NB4 (cell line): ENCODE results near the gene KCNMB3.

Experiments used
- DNase-seq: peaks from one replicate; pipeline ENCODE4 v3.0.0; 2010; ENCODE audit warnings: low read depth
- H3K4me3 ChIP-seq: one replicate; pipeline ENCODE4 v1.5.1; 2011; ENCODE audit warnings: mild to moderate bottlenecking, low read depth, low read length, moderate library complexity
- CTCF ChIP-seq: IDR thresholded peaks from one replicate; pipeline ENCODE4 v1.5.1; 2012; ENCODE audit warnings: low read depth, low read length
- MAX ChIP-seq: IDR thresholded peaks from 2 replicates; pipeline ENCODE4 v1.6.1; 2011; ENCODE audit warnings: low read depth, low read length
- MYC ChIP-seq: IDR thresholded peaks from 2 replicates; pipeline ENCODE4 v1.6.1; 2011; ENCODE audit warnings: low read depth, low read length
- POLR2A ChIP-seq: IDR thresholded peaks from 2 replicates; pipeline ENCODE4 v1.6.1; 2011; ENCODE audit warnings: mild to moderate bottlenecking; ENCODE audit not compliant: insufficient read length; ENCODE audit errors: extremely low read depth

Gene KCNMB3

GRCh38 chr3:179250803-179251476 is at the start of gene KCNMB3:
Gene KCNMB3 (minus strand): TSS chr3:179251114. CDS start chr3:179250990, 124 bp downstream.
- no peak for TF ChIP-seq MAX
- TF ChIP-seq CTCF = no peak
- TF ChIP-seq MYC = no peak
- no peak for TF ChIP-seq POLR2A
- DNase-seq = no peak
- H3K4me3 ChIP-seq = no peak within 1 kb of the TSS

- no peak for DNase-seq
- no peak overlapping the region for H3K4me3 ChIP-seq
- no peak for TF ChIP-seq MYC
Measured at GRCh38 chr3:179299999-179300613, 49.2 kb upstream of the KCNMB3 start.

GRCh38 chr3:179299316-179299715 is 48.4 kb upstream of the KCNMB3 start:
- no peak for DNase-seq
- TF ChIP-seq CTCF (no peak), MAX (no peak), MYC (no peak), POLR2A (no peak)
- H3K4me3 ChIP-seq = no peak overlapping the region

- H3K4me3 ChIP-seq = no peak overlapping the region
- DNase-seq = no peak
- no peak for TF ChIP-seq POLR2A
- TF ChIP-seq MYC = no peak
- no peak for TF ChIP-seq CTCF
- no peak for TF ChIP-seq MAX
Measured at GRCh38 chr3:179297971-179298725, 47.2 kb upstream of the KCNMB3 start.

- no peak for DNase-seq
- no peak for TF ChIP-seq MYC
- TF ChIP-seq MAX = no peak
- no peak for TF ChIP-seq CTCF
- TF ChIP-seq POLR2A = no peak
- H3K4me3 ChIP-seq = no peak overlapping the region
Measured at GRCh38 chr3:179292450-179292849, 41.5 kb upstream of the KCNMB3 start.

- H3K4me3 ChIP-seq = no peak overlapping the region
- no peak for TF ChIP-seq MYC
- no peak for TF ChIP-seq MAX
- no peak for TF ChIP-seq CTCF
- no peak for TF ChIP-seq POLR2A
- no peak for DNase-seq
Measured at GRCh38 chr3:179289295-179289694, 38.4 kb upstream of the KCNMB3 start.
